ENCODE data around the gene CFHR5.
"Not testable (repeated sequence)": the region's sequence is repeated elsewhere in the genome, so short reads cannot be mapped to it uniquely, and the experiment has no call there.

Gene CFHR5

GRCh38 chr1:196977278-196977677 lies at the start of gene CFHR5:
Gene CFHR5 (plus strand): TSS chr1:196977556. CDS start chr1:196977665, 109 bp downstream.
- DNase-seq: peak; percentile 55

- DNase-seq: not testable (repeated sequence)
Observed at GRCh38 chr1:196932853-196933252, 44.5 kb upstream of the CFHR5 start.

- no peak for DNase-seq
Observed at GRCh38 chr1:196933531-196934189, 43.7 kb upstream of the CFHR5 start.

GRCh38 chr1:196941474-196941873 lies 35.9 kb upstream of the CFHR5 start:
- DNase-seq: peak; percentile 43

- DNase-seq: not testable (repeated sequence)
Observed at GRCh38 chr1:196943568-196943967, 33.8 kb upstream of the CFHR5 start, which contains the start of gene CFHR2. Gene CFHR2 (plus strand): TSS chr1:196943738. CDS start chr1:196943881, 143 bp downstream.

GRCh38 chr1:196951711-196952394 lies 25.5 kb upstream of the CFHR5 start:
- no peak for DNase-seq

GRCh38 chr1:196954778-196955177 lies 22.6 kb upstream of the CFHR5 start:
- DNase-seq: no peak

- no peak for DNase-seq
Observed at GRCh38 chr1:196955926-196956325, 21.4 kb upstream of the CFHR5 start.

GRCh38 chr1:196960854-196961253 lies 16.5 kb upstream of the CFHR5 start:
- no peak for DNase-seq

- no peak for DNase-seq
Observed at GRCh38 chr1:196970182-196970581, 7.2 kb upstream of the CFHR5 start.

GRCh38 chr1:196976278-196976677 lies 1.1 kb upstream of the CFHR5 start:
- DNase-seq: no peak

- DNase-seq: no peak
Observed at GRCh38 chr1:196980859-196981258, 3.5 kb downstream of the CFHR5 start.

- DNase-seq: not testable (repeated sequence)
Observed at GRCh38 chr1:196982247-196982646, 4.9 kb downstream of the CFHR5 start.

- peak; percentile 98 for DNase-seq
Observed at GRCh38 chr1:196991919-196992651, 14.7 kb downstream of the CFHR5 start.

- no peak for DNase-seq
Observed at GRCh38 chr1:196993916-196994315, 16.6 kb downstream of the CFHR5 start.

- peak; percentile 26 for DNase-seq
Observed at GRCh38 chr1:196997423-196997822, 20.1 kb downstream of the CFHR5 start.

GRCh38 chr1:197001828-197002227 lies 24.5 kb downstream of the CFHR5 start:
- no peak for DNase-seq

- DNase-seq: no peak
Observed at GRCh38 chr1:197003132-197003531, 25.8 kb downstream of the CFHR5 start.

- no peak for DNase-seq
Observed at GRCh38 chr1:197008861-197009260, 31.5 kb downstream of the CFHR5 start.

- no peak for DNase-seq
Observed at GRCh38 chr1:197011614-197012013, 34.3 kb downstream of the CFHR5 start.

- DNase-seq: no peak
Observed at GRCh38 chr1:197013234-197013633, 35.9 kb downstream of the CFHR5 start.

GRCh38 chr1:197016751-197017150 lies 39.4 kb downstream of the CFHR5 start:
- DNase-seq: no peak

GRCh38 chr1:197017558-197018146 lies 40.3 kb downstream of the CFHR5 start:
- no peak for DNase-seq

Measured in NCI-H69 (cell line).